Measurements from ENCODE around the gene OR2F2.

The OR2F2 gene

GRCh38 chr7:143914938-143915652 lies 19.9 kb upstream of the OR2F2 start:
- no peak for DNase-seq

- DNase-seq: no peak
Measured at GRCh38 chr7:143924851-143925250, 10.2 kb upstream of the OR2F2 start.

DNA sequence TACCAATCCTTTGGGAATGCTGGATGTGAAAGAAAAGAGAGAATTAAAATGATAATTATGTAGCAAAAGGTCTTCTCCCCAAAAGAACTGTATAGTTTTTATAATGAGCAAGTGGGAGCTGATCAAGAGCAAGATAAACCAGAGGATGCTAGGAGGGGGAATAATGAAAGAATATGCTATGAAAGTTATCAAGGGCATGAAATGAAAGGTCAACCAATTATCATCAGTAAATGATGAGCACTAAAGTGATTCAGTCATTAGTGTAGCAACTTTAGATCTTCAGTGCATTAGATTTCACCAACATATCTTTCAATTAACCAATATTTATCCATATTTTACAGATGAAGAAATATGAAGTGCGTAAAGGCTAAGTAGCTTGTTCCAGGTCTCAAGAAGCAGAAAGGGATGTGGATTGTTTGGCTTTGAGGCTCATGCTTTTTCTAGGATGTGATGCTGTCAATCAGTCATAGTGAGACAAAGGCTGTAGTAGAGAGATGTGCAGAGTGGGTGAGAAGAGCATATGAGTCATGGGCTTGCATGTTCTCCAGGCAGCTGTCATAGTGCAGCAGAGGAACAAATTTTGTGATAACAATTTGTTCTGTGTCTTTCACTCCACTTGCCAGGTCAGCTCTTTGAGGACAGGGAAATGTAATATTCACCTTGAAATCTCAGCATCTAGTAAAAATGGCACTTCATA lies 5.7 kb upstream of the OR2F2 start:
- no peak for DNase-seq

GRCh38 chr7:143931739-143932138 lies 3.3 kb upstream of the OR2F2 start:
- no peak for DNase-seq

- DNase-seq: no peak
Measured at GRCh38 chr7:143936087-143937009, 1.3 kb downstream of the OR2F2 start.

- DNase-seq: no peak
Measured at GRCh38 chr7:143938379-143939243, 3.6 kb downstream of the OR2F2 start.

- DNase-seq: no peak
Measured at GRCh38 chr7:143945423-143945822, 10.4 kb downstream of the OR2F2 start.

DNA sequence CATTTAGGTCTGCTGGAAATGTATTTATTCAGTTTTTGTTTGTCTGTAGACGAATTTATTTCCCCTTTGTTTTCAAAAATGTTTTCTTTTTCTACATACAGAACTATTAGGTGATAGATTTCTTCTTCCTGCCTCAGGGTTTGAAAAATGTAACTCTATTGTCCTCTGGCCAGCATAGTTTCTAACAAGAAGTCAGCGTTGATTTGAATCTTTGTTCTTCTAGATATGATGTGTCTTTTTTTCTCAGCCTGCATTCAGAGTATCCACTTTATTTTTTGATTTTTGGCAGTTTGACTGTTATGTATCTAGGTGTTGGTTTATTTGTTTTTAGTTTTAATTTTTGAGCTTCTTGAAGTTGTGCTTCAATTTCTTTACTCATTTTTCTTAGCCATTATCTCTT lies 12.1 kb downstream of the OR2F2 start:
- DNase-seq: no peak

DNA sequence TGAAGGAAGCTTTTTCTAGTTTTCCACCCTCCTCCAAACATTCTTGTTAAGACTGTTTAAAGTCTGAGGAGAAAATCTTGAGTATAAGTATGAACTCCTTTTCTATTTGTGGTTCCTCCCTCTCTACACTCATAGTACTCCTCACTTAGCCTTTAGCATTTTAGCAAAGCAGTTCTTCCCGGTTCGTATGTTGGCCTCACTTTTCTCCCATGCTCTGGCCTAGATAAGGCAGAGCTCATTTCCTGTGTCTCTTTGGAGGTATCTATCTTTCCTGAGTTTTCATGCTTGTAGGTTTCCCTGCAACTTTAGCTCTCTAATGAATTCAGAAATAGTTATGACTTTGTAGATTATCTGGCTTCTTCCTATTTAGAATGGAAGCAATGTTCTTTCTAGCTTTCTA lies 13.7 kb downstream of the OR2F2 start:
- no peak for DNase-seq

- DNase-seq: no peak
Measured at GRCh38 chr7:143953421-143953820, 18.4 kb downstream of the OR2F2 start.

DNA sequence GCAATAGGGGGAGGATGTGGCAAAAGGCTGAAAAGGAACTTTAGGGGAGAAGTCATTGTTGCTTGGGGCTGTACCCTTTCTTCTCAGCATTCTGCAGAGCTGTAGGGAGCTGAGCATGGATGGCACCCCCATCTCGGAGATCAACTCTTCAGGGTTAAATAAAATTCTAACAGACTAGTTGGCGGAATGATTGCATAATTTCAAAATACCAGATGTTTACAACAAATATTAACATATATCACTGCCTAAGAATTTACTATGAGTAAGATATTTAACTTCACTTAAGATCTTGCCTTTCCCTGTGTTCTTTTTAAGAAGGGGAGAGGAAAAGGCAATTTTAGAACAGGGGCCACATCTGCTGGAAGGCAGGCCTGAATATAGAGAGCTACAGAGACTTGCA lies 19.1 kb downstream of the OR2F2 start:
- DNase-seq: no peak

- DNase-seq: no peak
Measured at GRCh38 chr7:143954544-143954943, 19.5 kb downstream of the OR2F2 start, which contains the start of gene OR2F1. Gene OR2F1 (plus strand): TSS chr7:143954844. CDS start chr7:143959971, 5,127 bp downstream.

DNA sequence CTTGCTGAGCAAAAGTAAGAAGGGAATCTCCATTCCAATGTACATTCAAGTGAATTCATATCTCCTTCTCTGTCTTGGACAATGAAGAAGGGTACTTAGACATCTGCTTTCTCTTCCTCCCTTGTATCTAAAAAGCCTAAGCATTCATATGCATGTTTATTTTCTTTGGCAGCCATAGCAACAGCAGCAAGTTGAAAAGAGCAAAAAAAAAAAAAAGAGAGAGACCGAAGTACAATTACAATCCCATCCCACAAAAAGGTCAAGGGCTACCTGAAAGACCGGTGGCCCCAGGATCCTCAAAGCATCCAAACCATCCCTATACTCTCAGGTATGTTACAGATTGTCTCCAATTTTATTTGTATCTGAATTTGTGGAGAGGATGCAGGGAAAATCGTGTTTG lies 23.7 kb downstream of the OR2F2 start:
- DNase-seq: no peak

GRCh38 chr7:143960813-143961610 lies 26.0 kb downstream of the OR2F2 start:
- no peak for DNase-seq

DNA sequence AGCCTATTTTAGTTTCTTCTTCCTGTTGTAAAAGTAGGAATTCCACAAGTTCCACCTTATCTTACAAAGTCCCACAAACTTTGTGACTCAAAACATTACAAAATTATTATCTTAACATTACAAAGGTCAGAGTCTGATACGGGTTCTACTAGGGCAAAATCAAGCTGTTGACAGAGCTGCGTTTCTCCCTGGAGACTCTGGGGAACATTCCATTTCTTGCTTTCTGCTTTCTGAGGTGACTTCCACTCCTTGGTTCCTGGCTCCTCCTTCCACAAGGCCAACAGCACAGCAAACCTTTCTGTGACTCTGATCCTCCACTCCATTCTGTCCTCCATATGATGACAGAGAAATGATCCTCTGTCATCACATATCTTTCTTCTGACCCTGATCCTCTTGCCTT lies 30.2 kb downstream of the OR2F2 start:
- no peak for DNase-seq

- DNase-seq: no peak
Measured at GRCh38 chr7:143967398-143967797, 32.4 kb downstream of the OR2F2 start.

- no peak for DNase-seq
Measured at GRCh38 chr7:143973870-143974416, 38.9 kb downstream of the OR2F2 start.

- no peak for DNase-seq
Measured at GRCh38 chr7:143974459-143974858, 39.4 kb downstream of the OR2F2 start.

GRCh38 chr7:143975617-143976016 lies 40.6 kb downstream of the OR2F2 start:
- DNase-seq: no peak

DNA sequence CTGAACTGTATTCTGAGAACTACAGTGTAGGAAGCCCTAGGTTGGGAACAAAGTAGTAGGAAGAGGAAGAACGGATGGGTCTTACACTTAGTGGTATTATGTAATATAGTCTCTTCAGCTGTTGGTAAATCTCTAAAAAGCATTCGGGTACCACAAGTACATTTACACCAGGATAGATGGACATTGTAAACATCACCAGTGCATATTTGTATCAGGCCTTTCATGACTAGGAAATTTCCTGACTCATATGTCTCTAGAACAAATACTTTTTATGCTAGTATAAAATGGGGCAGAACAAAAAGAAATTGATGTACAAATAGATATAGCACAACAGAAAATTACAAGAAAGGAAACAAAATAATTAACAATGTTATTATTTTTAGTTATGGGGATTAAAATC lies 43.6 kb downstream of the OR2F2 start:
- DNase-seq: no peak

GRCh38 chr7:143979359-143979758 lies 44.3 kb downstream of the OR2F2 start:
- DNase-seq: no peak
